Choroid plexus epithelial cell (primary cell): Measurements from ENCODE around the gene TAF3.

ENCODE experiments used
- DNase-seq: peaks from one replicate; pipeline ENCODE4 v3.0.0-alpha.2; 2010; ENCODE audit warnings: low read depth
- H3K4me3 ChIP-seq: 2 replicates; pipeline ENCODE4 v1.5.1; 2011; ENCODE audit warnings: low read depth, mild to moderate bottlenecking, control low read depth, low read length, moderate library complexity
- TF ChIP-seq, protein P1 (sequence below): conservative IDR thresholded peaks from 2 replicates; pipeline ENCODE4 v1.5.1; 2011; ENCODE audit warnings: low read depth, mild to moderate bottlenecking, control low read depth, inconsistent platforms, low read length, moderate library complexity

Gene TAF3

DNA sequence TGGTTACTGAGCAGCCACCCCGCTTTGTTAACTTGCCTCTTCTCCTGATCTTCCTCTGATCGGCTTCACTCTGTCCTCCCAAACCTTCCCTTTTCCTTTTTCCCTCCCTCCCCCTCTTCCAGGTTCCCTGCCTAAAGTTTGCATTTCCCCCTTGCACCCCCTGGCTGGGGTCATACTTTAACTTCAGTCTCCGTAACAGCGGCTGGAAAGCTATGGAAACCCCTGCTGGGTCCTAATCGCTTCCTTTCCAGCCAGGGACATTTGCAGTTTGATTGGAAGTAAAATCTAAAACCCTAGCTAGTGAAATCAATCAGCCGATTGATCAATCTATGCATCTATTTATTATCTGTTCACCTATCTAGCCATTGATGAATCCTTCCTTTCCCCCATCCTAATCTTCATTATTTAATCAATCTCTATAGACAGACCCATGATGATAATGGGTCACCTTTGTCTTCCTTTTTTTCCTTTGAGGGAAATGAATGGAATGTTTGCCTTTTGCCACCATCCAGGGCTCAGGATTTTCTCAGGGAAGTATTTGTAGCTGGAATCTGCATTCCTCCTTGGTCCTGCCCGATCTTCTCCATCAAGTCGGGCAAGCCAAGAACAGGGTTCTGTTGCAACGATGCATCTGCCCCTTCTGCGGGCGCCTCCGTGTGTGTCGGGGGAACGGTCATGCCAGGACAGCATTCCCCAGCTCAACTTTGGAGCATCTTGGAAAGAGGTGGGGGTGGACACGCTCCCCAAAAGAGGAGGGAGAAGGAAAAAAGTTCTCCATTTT lies 245.0 kb downstream of the TAF3 start:
- TF ChIP-seq, protein P1, sequence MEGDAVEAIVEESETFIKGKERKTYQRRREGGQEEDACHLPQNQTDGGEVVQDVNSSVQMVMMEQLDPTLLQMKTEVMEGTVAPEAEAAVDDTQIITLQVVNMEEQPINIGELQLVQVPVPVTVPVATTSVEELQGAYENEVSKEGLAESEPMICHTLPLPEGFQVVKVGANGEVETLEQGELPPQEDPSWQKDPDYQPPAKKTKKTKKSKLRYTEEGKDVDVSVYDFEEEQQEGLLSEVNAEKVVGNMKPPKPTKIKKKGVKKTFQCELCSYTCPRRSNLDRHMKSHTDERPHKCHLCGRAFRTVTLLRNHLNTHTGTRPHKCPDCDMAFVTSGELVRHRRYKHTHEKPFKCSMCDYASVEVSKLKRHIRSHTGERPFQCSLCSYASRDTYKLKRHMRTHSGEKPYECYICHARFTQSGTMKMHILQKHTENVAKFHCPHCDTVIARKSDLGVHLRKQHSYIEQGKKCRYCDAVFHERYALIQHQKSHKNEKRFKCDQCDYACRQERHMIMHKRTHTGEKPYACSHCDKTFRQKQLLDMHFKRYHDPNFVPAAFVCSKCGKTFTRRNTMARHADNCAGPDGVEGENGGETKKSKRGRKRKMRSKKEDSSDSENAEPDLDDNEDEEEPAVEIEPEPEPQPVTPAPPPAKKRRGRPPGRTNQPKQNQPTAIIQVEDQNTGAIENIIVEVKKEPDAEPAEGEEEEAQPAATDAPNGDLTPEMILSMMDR = no peak
- H3K4me3 ChIP-seq = no peak overlapping the region
- no peak for DNase-seq

DNA sequence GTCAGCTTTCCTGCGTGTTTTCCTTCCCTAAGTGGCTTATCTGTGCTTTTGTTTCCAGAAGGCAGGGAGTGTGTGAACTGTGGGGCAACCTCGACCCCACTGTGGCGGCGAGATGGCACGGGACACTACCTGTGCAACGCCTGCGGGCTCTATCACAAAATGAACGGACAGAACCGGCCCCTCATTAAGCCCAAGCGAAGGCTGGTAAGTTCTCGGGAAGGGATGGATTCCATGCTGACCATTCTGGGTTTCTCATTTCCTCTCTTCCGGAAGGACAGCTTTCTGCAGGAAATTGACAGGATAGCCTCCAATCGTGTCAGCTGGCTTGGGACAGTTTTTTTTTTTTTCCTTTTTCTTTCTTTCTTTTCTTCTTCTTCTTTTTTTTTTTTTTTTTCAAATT lies 245.6 kb downstream of the TAF3 start:
- TF ChIP-seq, protein P1 = no peak
- H3K4me3 ChIP-seq = no peak overlapping the region
- no peak for DNase-seq

DNA sequence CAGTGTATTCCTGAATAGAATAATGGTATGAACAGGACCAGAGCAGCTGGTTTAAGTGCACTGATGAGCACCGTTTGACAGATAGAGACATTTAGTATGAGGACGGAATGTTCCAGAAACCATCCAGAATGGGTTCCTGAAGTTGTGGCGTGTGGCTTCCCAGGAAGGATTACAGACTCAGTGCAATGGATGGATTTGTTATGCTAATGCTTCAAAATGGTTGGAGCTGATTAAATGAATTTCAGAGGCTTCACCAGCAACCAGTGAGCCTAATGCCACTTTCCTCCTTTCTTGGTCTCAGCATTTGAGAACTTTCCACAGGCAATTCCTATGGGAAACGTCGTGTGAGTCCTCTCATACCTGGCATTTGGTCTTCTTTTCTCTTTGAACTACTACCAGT lies 246.1 kb downstream of the TAF3 start:
- DNase-seq = no peak
- H3K4me3 ChIP-seq = no peak overlapping the region
- TF ChIP-seq, protein P1 = no peak

DNA sequence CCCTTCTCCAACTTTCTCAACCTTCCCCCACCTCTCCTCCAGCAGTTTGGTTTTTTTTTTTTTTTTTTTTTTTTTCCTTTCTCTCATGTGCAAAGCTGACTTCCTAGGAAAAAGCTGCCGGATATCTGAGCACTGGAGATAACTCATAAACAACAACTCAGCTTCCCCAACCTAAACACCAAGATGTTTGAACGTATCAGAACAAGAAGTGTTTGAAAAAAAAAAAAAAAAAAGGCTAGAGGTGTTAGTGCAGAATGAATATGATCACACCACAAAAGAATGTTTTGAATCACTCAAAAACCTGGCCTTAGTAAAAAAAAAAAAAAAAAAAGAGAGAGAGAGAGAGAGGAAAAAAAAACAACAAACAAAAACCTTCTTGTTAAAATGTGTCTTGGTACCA lies 247.3 kb downstream of the TAF3 start:
- DNase-seq = no peak
- TF ChIP-seq, protein P1 = no peak
- H3K4me3 ChIP-seq = no peak overlapping the region

DNA sequence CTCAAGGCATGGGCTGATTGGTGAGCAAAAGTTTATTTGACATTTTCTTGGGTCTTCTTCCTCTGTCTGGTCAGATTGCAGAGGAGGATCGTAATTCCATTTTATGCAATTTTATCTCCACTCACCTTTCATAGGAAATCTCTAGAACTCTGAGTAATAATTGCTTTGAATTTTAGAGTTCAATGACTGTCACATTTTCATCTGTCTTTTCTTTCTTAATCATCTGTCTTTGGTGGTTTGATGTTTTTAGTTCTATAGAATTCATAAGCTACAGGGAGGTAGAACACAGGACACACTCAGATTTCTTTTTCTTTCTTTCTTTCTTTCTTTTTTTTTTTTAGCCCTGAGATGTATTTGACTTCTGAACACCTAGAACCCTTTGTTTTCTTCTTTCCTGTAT lies 247.8 kb downstream of the TAF3 start:
- TF ChIP-seq, protein P1 = no peak
- no peak for DNase-seq
- H3K4me3 ChIP-seq = no peak overlapping the region
